HG02571 (cell line): ENCODE results near the gene PTPRK.
"Not testable (repeated sequence)": the region's sequence is repeated elsewhere in the genome, so short reads cannot be mapped to it uniquely, and the experiment has no call there.

Experiments
- ATAC-seq: cut with Tn5 transposase; IDR thresholded peaks from one replicate; pipeline ENCODE4 v1.9.1; 2021; ENCODE audit warnings: mild to moderate bottlenecking, moderate library complexity; ENCODE audit not compliant: unreplicated experiment

The PTPRK gene

DNA sequence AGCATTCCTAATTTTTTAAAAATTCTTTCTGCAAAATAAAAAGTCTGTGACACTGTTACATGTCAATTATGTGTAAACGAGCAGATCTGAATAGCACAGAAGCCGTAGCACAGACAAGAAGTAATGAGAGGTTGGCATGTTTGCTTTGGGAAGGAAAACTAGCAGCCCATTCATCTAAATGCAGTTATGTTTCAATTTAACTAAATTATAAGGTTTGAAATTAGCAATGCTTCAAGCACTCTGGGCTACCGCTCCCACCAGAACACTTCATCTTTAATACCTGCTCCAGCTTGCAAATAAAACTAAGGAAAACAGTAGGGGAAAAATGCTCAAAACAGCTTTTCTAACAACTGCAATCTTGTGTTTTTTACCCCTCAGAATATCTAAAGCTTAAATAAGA lies 73.9 kb downstream of the PTPRK start:
- ATAC-seq, result no peak

DNA sequence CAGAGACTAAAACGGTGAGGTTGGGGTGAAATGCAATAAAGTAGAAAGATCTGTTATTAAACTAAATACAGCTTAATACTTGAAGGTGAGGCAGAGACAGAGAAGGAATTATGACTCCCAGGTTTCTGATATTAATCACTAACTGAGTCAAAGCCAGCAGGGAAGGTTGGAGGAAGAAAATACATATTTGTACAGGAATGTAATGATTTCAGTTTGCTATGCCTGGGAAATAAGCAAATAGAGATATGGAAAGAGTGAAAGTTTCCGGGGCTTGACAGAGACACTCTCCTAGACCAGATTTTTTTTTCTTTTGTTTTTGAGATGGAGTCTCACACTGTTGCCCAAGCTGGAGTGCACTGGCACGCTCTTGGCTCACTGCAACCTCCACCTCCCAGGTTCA lies 76.8 kb downstream of the PTPRK start:
- ATAC-seq, result no peak

GRCh38 chr6:128439627-128440026 lies 80.8 kb downstream of the PTPRK start:
- ATAC-seq, result no peak

DNA sequence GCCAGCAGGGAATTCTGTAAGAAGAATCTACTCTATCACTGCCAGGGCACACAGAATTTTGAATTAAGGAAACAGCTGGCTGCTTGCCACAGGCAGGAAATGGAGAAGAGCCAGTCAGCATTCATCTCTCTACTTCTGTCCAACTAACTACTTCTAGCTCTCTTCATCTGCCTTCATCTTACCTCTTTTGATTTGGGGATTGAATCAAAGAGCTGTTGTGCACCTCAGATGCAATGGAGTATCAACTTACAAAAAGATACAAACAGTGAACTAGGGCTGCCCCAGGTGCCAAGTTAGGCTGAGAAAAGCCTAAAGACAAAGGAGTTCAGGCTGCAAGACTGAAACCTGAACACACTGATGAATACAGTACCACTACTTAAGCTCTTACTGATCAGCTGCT lies 82.0 kb downstream of the PTPRK start:
- no peak for ATAC-seq

- ATAC-seq, result no peak
Observed at GRCh38 chr6:128437685-128438084, 82.7 kb downstream of the PTPRK start.

DNA sequence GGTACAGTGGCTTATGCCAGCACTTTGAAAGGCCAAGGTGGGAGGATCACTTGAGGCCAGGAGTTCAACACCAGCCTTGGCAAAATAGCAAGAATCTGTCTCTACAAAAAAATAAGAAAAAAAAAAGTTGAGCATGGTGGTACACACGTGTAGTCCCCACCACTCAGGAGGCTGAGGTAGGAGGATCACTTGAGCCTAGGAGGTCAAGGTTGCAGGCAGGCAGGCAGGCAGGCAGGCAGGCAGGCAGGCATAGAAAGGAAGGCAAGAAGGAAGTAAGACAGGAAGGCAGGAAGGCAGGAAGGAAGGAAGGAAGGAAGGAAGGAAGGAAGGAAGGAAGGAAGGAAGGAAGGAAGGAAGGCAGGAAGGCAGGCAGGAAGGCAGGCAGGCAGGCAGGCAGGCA lies 85.6 kb downstream of the PTPRK start:
- not testable (repeated sequence) for ATAC-seq

- no peak for ATAC-seq
Observed at GRCh38 chr6:128432394-128432793, 88.0 kb downstream of the PTPRK start.

DNA sequence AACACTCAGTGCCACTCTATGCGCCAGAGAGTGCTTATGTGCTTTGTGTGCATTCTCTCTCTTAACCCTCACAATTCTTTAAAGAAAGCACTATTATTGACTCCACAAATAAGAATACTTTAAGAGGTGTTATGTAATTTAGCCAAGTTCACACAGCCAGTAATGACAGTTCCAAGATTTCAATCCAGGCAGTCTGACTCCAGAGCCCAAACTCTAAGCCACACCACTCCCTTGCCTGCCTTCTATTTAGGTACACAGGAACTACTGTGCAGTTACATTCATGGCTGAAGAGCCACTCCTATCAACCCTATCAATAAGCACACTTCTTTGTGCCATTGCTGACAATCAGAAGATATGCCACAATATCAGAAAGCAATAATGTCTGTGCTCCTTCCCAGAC lies 93.3 kb downstream of the PTPRK start:
- no peak for ATAC-seq

GRCh38 chr6:128425856-128426255 lies 94.5 kb downstream of the PTPRK start:
- no peak for ATAC-seq

GRCh38 chr6:128422871-128423270 lies 97.5 kb downstream of the PTPRK start:
- no peak for ATAC-seq

DNA sequence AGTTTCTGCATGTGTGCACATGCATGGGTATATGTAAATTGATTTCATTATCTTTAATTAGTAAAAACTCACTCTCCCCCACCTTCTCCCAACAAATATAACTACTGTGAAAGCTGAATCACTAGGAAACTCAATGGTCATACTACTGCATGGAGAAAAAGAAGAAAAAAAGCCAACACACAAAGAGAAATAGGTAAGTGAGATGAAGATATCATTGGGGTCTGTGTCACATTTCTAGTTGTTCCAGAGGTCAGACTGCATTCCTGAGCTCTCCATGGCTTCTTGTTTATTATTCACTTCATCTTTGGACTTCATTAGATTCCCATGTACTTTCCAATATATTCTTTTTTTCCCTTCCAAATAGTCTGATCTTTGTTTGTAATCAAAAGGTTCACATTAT lies 98.2 kb downstream of the PTPRK start:
- no peak for ATAC-seq

DNA sequence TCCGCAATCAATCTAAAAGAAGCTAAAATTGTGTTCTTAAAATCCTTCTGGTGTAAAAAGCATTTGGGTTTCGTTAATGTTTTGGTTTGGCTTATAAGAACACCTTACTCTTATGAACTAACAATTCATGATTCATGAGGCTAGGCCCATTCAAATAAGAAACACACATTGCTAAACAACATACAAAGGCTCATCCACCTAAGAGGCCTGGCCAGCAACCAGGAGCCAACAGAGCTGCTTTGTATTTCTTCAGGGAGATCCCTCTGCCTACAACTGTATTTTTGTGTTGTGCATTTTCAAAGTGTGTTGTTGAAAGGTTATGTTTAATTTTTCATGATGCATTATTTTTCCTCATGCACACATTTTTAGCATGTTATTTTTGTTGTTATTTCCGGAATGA lies 98.6 kb downstream of the PTPRK start:
- ATAC-seq, result no peak

DNA sequence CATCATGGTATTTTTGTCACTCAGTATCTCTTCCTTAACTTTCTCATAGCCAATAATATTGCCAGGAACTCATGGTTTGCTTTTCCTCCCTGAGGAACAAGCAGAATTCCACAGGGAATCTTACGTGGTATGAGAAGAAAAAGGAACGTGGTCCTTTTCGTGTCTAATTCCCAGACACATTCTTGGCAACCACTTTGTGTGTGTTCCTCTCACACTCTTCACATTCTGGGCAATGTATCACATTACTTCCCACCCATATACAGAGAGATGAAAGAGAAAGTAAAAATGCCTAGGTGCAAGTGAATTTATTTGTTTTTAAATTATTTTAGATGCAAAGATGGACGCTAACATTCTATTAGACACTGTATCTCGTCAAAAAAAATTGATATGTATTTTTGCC lies 102.7 kb downstream of the PTPRK start:
- no peak for ATAC-seq

- no peak for ATAC-seq
Observed at GRCh38 chr6:128415387-128415786, 105.0 kb downstream of the PTPRK start.

GRCh38 chr6:128414943-128415342 lies 105.5 kb downstream of the PTPRK start:
- ATAC-seq, result no peak

DNA sequence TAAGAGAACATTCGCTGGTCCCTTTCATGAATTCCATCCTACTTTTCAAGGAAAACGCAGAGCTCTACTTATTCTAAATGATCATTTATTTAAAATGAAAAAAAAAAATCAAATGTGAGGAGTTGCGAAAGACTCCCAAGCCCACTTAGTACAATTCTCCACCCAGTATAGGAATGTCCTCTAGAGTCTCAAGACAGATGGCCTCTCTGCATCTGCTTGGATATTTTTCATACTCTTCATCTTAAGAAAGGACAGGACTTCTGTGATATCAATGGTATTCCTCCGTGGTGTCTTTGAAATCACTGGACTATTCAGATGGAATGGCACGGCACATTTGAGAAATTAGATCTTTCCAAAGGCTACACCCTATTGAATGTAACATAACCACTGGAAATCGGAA lies 107.1 kb downstream of the PTPRK start:
- no peak for ATAC-seq

GRCh38 chr6:128412680-128413079 lies 107.7 kb downstream of the PTPRK start:
- ATAC-seq, result no peak

DNA sequence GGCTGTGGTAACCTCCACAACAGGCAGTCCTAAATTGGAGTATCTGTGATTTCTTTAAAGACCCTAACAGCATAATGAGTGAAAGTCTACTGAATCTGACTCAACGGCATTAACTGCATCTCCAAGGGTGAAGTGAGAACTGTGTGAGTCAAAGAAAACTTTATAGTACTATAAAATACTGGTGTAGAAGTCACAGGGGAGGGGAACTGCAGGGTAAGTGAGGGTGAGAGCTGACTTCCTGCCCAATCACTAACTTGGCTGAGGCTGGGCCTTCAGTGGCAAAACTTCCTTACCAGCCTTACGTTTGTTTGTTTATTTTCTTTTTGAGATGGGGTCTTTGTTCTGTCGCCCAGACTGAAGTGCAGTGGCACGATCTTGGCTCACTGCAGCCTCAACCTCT lies 109.8 kb downstream of the PTPRK start:
- ATAC-seq, result no peak

DNA sequence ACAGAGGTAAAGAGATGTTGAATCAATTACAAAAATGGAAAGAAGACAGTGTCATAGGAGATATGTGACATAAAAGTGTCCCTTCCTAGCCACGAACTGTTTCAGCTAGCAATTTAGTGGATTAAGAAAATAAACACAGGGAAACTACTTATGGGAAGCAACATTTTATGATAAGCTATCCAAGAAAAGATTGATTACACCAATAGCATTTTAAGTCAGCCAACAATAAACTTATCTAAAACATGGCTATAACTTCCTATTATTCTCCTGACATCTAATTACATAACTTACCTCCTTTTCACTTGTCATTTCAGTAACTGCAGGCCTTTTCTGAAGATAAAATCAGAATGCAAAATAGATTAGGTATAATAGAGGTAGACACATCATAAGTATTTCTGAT lies 111.4 kb downstream of the PTPRK start:
- ATAC-seq, result no peak

DNA sequence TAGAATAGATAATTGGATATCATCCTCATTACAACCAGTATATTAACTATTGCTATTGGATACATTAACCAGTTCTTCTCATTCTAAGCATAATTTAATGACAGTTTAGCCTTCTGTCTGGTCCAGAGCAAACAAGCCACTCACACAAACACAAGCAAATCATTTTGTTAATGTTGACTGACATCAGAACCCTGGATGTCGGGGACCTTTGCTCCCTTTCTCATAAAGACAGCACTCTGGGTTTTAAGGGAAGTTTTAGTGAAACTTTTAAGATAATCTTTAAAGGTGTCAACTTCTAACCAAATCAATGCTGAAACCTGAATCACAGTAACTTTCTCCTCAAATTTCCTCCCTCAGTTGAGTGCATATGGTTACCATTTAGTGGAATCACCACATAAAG lies 113.9 kb downstream of the PTPRK start:
- ATAC-seq, result no peak

- ATAC-seq, result no peak
Observed at GRCh38 chr6:128403618-128404444, 116.6 kb downstream of the PTPRK start.

DNA sequence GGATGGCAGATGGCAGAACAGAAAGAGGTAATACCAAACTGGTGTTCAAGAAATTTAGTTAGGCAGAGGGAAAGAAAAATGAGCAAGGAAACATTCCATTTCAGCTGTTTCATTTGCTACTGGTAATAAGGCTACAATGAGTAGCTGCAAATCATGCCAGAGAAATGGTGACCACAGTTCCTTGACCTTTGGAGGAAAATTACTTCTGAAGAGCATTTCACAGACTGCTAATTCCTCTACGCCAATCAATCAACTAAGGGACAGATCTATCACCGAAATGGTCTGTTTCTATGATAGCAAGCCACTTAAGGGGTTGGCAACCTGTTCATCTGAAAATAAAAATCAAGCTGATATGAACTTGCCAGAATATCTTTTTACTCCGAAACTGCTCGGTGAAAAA lies 119.5 kb downstream of the PTPRK start:
- no peak for ATAC-seq

DNA sequence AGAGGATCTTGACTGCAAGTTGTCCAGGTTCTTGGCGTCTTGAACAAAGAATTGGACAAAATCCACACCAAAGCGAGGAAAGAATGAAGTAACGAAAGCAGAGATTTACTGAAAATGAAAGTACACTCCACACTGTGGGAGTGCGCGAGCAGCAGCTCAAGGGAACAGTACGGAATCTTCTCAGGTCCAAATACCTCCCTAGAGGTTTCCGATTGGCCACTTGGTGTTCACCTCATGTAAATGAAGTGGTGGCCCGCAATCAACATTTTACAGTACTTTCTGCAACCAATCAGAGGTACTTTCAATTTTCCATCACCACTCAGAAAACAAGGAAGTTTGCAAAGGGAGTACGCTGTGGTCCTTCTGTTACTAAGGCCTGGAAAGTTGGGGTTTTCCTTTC lies 122.4 kb downstream of the PTPRK start:
- no peak for ATAC-seq
